HUES64 (cell line): ENCODE measurements around the gene TTC8. TPM values are rescaled to one million over a fixed set of nuclear protein-coding genes. Genes with fewer than 3 reads are reported as not detected.
"Not testable (repeated sequence)": the region's sequence is repeated elsewhere in the genome, so short reads cannot be mapped to it uniquely, and the experiment has no call there.

Experiments
- H3K27ac ChIP-seq: 2 replicates; pipeline ENCODE4 v1.7.0; 2013; ENCODE audit warnings: low read depth, low read length, inconsistent platforms
- H3K27me3 ChIP-seq: 2 replicates; pipeline ENCODE4 v1.6.1; 2013; ENCODE audit warnings: mild to moderate bottlenecking, low read length; ENCODE audit not compliant: insufficient read depth
- H3K36me3 ChIP-seq: 2 replicates; pipeline ENCODE4 v1.6.1; 2013; ENCODE audit warnings: mild to moderate bottlenecking, low read length; ENCODE audit not compliant: insufficient read depth
- H3K4me1 ChIP-seq: 2 replicates; pipeline ENCODE4 v1.6.1; 2013; ENCODE audit warnings: mild to moderate bottlenecking, low read length, moderate library complexity; ENCODE audit not compliant: insufficient read depth
- H3K4me3 ChIP-seq: 2 replicates; pipeline ENCODE4 v1.5.1; 2013; ENCODE audit warnings: mild to moderate bottlenecking, low read length, moderate library complexity
- H3K9ac ChIP-seq: 2 replicates; pipeline ENCODE4 v1.6.1; 2013; ENCODE audit warnings: mild to moderate bottlenecking, low read depth, low read length
- H3K9me3 ChIP-seq: 2 replicates; pipeline ENCODE4 v1.6.1; 2013; ENCODE audit warnings: low read depth, low read length; ENCODE audit not compliant: insufficient read depth
- WGBS: fragments of 150-250, 120-280 bp; methylation state at CpG from one replicate; pipeline ENCODE4 v1.1.7; 2013; ENCODE audit warnings: missing lambda C conversion rate; 5-methylcytosine and 5-hydroxymethylcytosine counted together
- polyA plus RNA-seq, 2 experiments: library from polyadenylated mRNA; stranded (reverse); fragments of 50-300 nt; gene quantifications; one replicate each; pipeline ENCODE4 v1.2.3, GENCODE V29; 2013

Gene TTC8
- polyA plus RNA-seq (2013, experiment 1 of 2), result 10.4 TPM
- 12.3 TPM for polyA plus RNA-seq (2013, experiment 2 of 2)

GRCh38 chr14:88824314-88825077, at the start of gene TTC8:
TTC8 (plus strand) TSS chr14:88824651; CDS start chr14:88824708, 57 bp downstream.
- Histone ChIP-seq H3K27me3 (no peaks in the 10 kb centered on the region), H3K36me3 (no peaks in the 10 kb centered on the region), H3K4me3 (peak within 1 kb of the TSS; percentile 92), H3K4me1 (peaks cover 5% of the 10 kb centered on the region; the same call in 1 of the 2 replicates), H3K27ac (peak within 1 kb of the TSS; percentile 88), H3K9ac (peak within 1 kb of the TSS; percentile 92), H3K9me3 (no peaks in the 10 kb centered on the region)
- under 1% methylated on average over 50 of the region's 50 CpGs for WGBS

GRCh38 chr14:88775532-88775931, 48.9 kb upstream of the TTC8 start:
- Histone ChIP-seq H3K36me3 (no peaks in the 10 kb centered on the region), H3K27me3 (no peaks in the 10 kb centered on the region; the same call in 1 of the 2 replicates)
- 94% methylated on average over 3 of the region's 3 CpGs for WGBS

DNA sequence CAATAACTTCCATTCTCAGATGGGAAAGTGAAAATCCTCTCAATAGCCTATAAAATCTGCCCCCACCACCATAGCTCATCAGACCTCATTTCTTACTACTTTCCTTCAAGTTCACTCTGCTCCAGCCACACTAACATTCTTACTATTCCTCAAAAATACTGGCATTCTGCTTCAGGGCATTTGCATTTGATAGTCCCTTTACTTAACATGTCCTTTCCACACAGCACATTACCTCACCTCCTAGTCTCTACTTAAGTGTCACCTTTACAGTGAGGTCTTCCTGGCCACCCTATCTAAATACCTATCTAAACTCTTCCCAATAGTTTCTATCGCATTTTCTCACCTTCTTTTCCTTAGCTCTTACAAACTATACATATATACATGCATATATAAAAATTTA, 38.5 kb upstream of the TTC8 start:
- WGBS, result 81% methylated on average over 1 of the region's 1 CpG
- no peaks in the 10 kb centered on the region for H3K4me1 ChIP-seq

More at GRCh38 chr14:88775532-88775931, 48.9 kb upstream of the TTC8 start:
- no peaks in the 10 kb centered on the region for H3K4me1 ChIP-seq
- H3K4me3 ChIP-seq, result no peak overlapping the region
- H3K27ac ChIP-seq, result no peak overlapping the region
- H3K9ac ChIP-seq, result no peak overlapping the region
- no peaks in the 10 kb centered on the region for H3K9me3 ChIP-seq

DNA sequence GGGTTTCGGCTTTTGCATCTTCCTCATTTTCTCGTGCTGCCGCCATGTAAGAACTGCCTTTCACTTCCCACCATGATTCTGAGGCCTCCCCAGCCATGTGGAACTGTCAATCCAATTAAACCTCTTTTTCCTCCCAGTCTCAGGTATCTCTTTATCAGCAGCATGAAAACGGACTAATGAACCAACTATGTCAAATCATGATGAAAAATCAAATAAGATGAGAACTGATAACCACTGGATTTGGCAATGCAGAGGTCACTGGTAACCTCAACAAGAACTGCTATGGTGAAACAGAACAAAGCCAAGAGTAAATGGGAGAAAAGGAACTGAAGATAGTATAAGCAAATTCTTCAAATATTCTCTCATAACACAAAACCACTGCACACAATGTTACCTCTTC, 37.7 kb upstream of the TTC8 start:
- Histone ChIP-seq H3K27ac (no peak overlapping the region), H3K9ac (no peak overlapping the region), H3K9me3 (peaks cover 18% of the 10 kb centered on the region), H3K36me3 (no peaks in the 10 kb centered on the region), H3K27me3 (peaks cover 40% of the 10 kb centered on the region), H3K4me3 (no peak overlapping the region), H3K4me1 (no peaks in the 10 kb centered on the region)
- 88% methylated on average over 4 of the region's 4 CpGs for WGBS

More for the DNA sequence above, 38.5 kb upstream of the TTC8 start:
- Histone ChIP-seq H3K36me3 (no peaks in the 10 kb centered on the region), H3K27ac (no peak overlapping the region), H3K27me3 (peaks cover 31% of the 10 kb centered on the region), H3K9ac (no peak overlapping the region), H3K9me3 (peaks cover 21% of the 10 kb centered on the region), H3K4me3 (no peak overlapping the region)

GRCh38 chr14:88789573-88789972, 34.9 kb upstream of the TTC8 start:
- H3K27ac ChIP-seq, H3K4me3 ChIP-seq, H3K36me3 ChIP-seq, H3K9me3 ChIP-seq, H3K9ac ChIP-seq, H3K4me1 ChIP-seq: not testable (repeated sequence)
- H3K27me3 ChIP-seq, result peaks cover 67% of the 10 kb centered on the region

DNA sequence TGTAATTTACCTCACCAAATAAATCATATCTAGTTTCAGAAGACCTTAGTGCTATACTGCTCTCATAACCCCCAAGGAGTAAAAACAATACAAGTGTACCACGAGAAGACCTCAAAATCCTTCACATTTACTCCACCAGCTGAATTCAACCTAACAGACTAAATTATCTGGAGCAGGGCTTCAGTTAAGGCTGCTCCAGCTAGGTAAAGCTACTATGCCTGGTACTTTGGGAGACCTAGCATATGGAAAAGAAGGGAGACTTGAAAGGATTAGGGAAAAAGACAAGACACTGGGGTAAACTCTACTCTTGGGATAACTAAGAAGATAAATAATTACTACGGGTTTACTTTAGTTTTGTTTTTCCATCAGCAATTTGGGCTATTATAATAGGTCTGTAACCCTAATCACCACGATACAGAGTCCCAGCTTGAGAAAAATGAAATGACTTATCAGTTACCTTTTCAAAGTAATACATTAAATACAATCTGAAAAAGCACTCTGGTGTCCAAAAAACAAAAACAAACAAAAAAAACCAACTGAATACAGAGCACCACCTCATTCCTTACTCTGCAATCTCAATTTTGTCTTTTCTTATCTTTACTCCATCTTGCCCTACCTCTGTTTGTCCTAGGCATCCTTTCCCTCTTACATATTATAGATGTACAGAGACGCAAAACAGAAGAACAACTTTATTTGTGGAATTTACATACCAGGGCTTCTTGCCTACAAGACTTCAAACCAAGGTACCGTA, 33.8 kb upstream of the TTC8 start:
- Histone ChIP-seq H3K36me3 (no peaks in the 10 kb centered on the region), H3K4me3 (no peak overlapping the region), H3K9ac (no peak overlapping the region), H3K4me1 (no peaks in the 10 kb centered on the region), H3K27me3 (peaks cover 71% of the 10 kb centered on the region), H3K27ac (no peak overlapping the region), H3K9me3 (no peaks in the 10 kb centered on the region)
- 89% methylated on average over 5 of the region's 5 CpGs for whole genome bisulfite sequencing

- no peaks in the 10 kb centered on the region for H3K9me3 ChIP-seq
- no peaks in the 10 kb centered on the region for H3K4me1 ChIP-seq
- peak overlapping the region; percentile 75; the same call in 1 of the 2 replicates for H3K4me3 ChIP-seq
- 93% methylated on average over 2 of the region's 3 CpGs for whole genome bisulfite sequencing
- no peak overlapping the region for H3K27ac ChIP-seq
- H3K36me3 ChIP-seq, result no peaks in the 10 kb centered on the region
- no peak overlapping the region for H3K9ac ChIP-seq
- peaks cover 71% of the 10 kb centered on the region for H3K27me3 ChIP-seq
These were observed 33.2 kb upstream of the TTC8 start for GRCh38 chr14:88791252-88791621.

DNA sequence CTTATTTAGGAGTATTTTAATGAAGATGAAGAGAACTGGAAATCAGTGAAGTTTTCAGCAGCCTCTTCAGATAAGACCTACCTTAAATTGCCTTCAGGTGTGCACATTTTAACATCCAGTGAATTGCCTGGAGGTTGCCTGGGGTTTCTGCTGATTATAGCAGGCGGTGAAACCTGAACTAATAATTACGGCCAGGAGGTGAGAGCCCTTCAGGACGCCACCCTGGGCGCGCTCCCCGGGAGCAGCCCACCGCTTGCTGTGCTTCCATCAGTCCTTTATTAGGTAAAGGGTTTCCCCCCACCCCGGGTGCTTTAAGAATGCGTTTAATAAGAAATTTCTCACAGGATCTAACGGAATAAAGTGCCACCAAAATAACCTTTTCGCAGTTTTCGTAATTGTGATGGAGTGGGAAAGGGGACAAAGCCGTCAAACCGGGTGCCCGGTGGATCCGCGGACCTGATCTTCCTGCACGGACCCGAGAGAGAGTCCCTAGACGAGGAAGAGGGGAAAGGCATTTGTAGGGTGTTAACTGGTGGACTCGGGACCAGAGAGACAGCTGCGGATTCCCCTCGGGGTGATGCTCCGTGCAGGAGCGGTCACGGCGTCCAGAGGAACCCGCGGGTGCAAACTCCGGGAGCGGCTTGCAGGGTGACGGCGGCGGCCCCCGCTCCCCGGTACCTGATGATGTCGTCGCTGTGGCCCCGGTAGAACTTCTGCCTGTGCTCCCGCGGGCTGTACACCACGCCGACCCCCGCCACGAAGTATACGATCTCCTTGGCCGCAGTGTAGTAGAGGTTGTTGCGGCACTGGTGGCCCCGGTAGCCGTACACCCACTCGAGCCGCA, 32.6 kb upstream of the TTC8 start:
- H3K4me3 ChIP-seq, result peak overlapping the region; percentile 75

DNA sequence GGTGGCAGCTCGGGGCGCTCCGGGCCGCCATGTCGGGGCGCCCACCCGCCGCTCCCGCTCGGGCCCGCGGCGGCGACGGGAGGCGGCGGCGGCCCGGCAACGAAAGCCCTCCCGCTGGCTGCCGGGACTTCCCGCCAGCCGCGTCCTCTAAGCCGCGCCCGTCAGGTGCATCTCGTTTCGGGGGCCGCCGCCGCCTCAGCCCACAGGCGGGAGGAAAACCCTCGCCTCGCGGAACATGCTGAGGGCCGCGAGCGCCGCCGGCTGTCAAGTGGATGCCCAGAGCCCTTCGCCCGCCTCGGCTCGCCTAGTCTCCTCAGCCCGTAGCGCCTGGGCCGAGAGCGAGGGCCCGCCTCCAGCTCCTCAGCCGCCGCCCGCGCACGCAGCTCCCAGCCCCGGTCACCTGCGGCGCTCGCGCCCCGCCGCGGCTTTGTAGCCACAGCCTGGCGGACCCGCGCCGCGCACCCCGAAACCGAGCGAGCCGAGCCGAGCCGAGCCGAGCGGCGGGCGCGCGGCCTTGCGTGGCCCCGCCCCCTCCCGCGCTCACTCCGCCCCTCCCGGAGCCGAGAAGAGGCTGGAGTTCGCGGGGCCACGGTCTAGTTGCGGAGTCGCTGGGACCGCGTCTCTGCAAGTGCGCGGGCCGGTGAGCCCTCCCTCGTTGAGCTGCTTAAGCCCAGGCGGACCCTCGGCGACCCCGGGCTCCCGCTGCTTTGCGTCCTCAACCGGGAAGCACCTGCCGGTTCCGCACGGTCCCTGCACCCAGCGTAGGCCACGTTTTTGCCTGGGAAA, 31.8 kb upstream of the TTC8 start, which contains the start of gene EML5:
TSS of gene EML5 (minus strand) at position 481 of the 786 bp plus-strand sequence. CDS start at position 31, 450 bp downstream.
- H3K9me3 ChIP-seq, result no peaks in the 10 kb centered on the region
- no peak within 1 kb of the TSS; the same call in 1 of the 2 replicates for H3K27ac ChIP-seq
- peak within 1 kb of the TSS; percentile 75 for H3K4me3 ChIP-seq
- H3K9ac ChIP-seq, result peak within 1 kb of the TSS; percentile 62
- peaks cover 71% of the 10 kb centered on the region for H3K27me3 ChIP-seq
- H3K4me1 ChIP-seq, result no peaks in the 10 kb centered on the region
- no peaks in the 10 kb centered on the region for H3K36me3 ChIP-seq
- under 1% methylated on average over 111 of the region's 111 CpGs for WGBS

More for the DNA sequence above, 32.6 kb upstream of the TTC8 start:
- no peak overlapping the region for H3K27ac ChIP-seq
- H3K27me3 ChIP-seq, result peaks cover 71% of the 10 kb centered on the region
- H3K9me3 ChIP-seq, result no peaks in the 10 kb centered on the region
- no peaks in the 10 kb centered on the region for H3K36me3 ChIP-seq
- no peaks in the 10 kb centered on the region for H3K4me1 ChIP-seq
- whole genome bisulfite sequencing, result 3% methylated on average over 52 of the region's 52 CpGs
- H3K9ac ChIP-seq, result peak overlapping the region; percentile 58

GRCh38 chr14:88793259-88793625, 31.2 kb upstream of the TTC8 start:
- Histone ChIP-seq H3K4me3 (peak overlapping the region; percentile 75), H3K27ac (no peak overlapping the region), H3K36me3 (no peaks in the 10 kb centered on the region), H3K9ac (peak overlapping the region; percentile 62), H3K27me3 (peaks cover 66% of the 10 kb centered on the region), H3K9me3 (no peaks in the 10 kb centered on the region), H3K4me1 (no peaks in the 10 kb centered on the region)
- WGBS, result 66% methylated on average over 13 of the region's 13 CpGs
